ENCODE measurements around the gene MICAL3. TPM values are rescaled to one million over a fixed set of nuclear protein-coding genes. Genes with fewer than 3 reads are reported as not detected.

Gene MICAL3
- total RNA-seq, 1 experiment from 2014 or later = 23.7 TPM

DNA sequence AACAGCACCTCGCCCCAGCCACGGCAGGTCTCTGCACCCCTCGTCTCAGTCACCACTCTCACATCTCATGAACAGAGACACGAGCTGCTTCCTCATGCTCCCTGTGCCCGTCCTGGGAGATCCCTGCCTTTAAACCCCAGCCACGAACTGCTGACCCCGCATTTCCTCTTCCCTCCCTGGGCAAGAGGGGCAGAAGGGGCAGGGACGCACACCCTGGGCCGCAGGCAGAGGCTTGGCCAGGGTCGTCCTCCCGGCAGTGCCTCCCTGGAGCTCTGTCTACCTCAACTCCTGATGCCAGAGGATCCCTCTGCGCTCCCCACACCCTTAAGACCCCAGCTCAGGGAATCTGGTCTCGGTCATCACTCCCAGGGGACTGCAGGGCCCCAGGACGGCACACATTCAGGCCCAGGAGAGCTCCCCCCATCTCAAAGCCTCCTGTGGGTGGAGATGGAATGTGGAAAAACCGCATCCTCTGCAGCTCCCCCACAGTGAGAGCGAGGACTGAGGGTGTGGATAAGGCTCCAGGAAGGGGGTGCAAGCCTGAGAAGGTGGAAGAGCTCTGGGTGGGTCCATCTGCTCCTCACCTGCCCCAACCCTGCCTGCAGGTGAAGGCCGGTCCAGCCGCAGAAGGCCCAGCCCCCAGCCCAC lies 251.3 kb downstream of the MICAL3 start:
- POLR2A ChIA-PET (ENCODE audit: unreplicated experiment) = no interaction called here
- Histone ChIP-seq H3K9me2 (replicated peaks; ENCODE audit: low read length) (no peaks in the 10 kb centered on the region), H3K36me3 (ENCODE audit: low read depth, low read length) (no peaks in the 10 kb centered on the region), H3F3A (ENCODE audit: low read length, unreplicated experiment) (no peaks in the 10 kb centered on the region), H3K4me2 (ENCODE audit: low read length) (peak overlapping the region; percentile 99), H3K27ac (ENCODE audit: low read length) (no peak overlapping the region), H4K20me1 (ENCODE audit: low read length) (no peaks in the 10 kb centered on the region), H3K4me3 (ENCODE audit: low read length) (peak overlapping the region; percentile 81), H3K9ac (ENCODE audit: low read length) (peak overlapping the region; percentile 58; the same call in 1 of the 2 replicates), H3K27me3 (ENCODE audit: low read length) (no peaks in the 10 kb centered on the region), H3K79me2 (ENCODE audit: low read length) (peaks cover 43% of the 10 kb centered on the region), H3K9me3 (ENCODE audit: low read length) (no peaks in the 10 kb centered on the region), H3K4me1 (ENCODE audit: insufficient read depth, low read length) (peaks cover 19% of the 10 kb centered on the region), H2AFZ (ENCODE audit: low read length) (peak overlapping the region; percentile 57; the same call in 1 of the 2 replicates)
- no TSS peak for BruUV-seq (replicated peaks)
- ATAC-seq = peak; percentile 42
- no peak for TF ChIP-seq EZH2phosphoT487 (IDR thresholded peaks at IDR 0.05; ENCODE audit: borderline replicate concordance, low read length)
- TF ChIP-seq, protein P1, sequence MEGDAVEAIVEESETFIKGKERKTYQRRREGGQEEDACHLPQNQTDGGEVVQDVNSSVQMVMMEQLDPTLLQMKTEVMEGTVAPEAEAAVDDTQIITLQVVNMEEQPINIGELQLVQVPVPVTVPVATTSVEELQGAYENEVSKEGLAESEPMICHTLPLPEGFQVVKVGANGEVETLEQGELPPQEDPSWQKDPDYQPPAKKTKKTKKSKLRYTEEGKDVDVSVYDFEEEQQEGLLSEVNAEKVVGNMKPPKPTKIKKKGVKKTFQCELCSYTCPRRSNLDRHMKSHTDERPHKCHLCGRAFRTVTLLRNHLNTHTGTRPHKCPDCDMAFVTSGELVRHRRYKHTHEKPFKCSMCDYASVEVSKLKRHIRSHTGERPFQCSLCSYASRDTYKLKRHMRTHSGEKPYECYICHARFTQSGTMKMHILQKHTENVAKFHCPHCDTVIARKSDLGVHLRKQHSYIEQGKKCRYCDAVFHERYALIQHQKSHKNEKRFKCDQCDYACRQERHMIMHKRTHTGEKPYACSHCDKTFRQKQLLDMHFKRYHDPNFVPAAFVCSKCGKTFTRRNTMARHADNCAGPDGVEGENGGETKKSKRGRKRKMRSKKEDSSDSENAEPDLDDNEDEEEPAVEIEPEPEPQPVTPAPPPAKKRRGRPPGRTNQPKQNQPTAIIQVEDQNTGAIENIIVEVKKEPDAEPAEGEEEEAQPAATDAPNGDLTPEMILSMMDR (conservative IDR thresholded peaks at IDR 0.05; ENCODE audit: low read depth, low read length) = no peak
- no peak for TF ChIP-seq EZH2 (IDR thresholded peaks at IDR 0.05; ENCODE audit: low read length, unreplicated experiment)
- intact Hi-C loops (cut with micrococcal nuclease) = no loop called here
- DNase-seq = peak; percentile 43
- CTCF ChIA-PET = interaction anchor here (1.0 kb wide), 1 partner anchor 12 kb away, joined by 3 read pairs; no protein-coding TSS in a partner anchor

DNA sequence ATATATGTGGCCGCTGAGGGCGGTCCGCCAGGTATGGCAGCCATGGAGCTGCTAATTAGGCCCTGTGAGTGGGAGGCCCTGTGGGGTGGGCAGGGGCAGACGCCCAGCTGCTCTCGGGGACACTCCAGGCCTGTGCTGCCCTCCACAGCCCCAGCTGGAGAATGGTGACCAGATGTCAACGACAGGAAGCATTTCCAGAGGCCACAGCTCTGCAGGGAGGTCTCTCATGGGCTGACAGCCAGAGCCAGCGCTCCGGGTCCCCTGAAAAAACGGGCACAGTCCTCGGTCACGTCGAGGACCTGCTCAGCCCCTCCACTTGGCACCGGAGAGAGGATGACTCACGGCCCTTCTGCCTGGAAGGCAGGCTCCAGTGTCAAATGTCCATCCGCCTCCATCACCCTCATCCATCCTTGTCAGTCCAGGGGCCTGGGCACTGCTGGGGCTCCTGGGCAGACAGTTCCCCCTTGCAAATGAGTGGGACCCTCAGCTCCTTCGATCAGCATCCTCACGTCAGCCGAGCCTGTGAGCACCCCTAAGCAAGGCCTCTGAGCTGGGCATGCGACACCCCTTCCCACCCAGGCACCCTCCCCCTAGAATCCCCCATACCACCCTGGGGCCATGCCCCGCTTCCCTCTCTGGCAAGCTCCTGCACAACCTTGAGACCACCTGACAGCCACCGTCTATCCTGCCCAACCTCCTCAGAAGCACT lies 252.0 kb downstream of the MICAL3 start:
- Histone ChIP-seq H3K79me2 (ENCODE audit: low read length) (peaks cover 49% of the 10 kb centered on the region), H3K4me3 (ENCODE audit: low read length) (peak overlapping the region; percentile 81), H4K20me1 (ENCODE audit: low read length) (0 out of 2 replicates have a peak, but pooled peaks cover 3% of the 10 kb centered on the region), H3K27ac (ENCODE audit: low read length) (no peak overlapping the region), H3K4me1 (ENCODE audit: insufficient read depth, low read length) (peaks cover 19% of the 10 kb centered on the region), H3K4me2 (ENCODE audit: low read length) (peak overlapping the region; percentile 99), H3F3A (ENCODE audit: low read length, unreplicated experiment) (no peaks in the 10 kb centered on the region), H3K9ac (ENCODE audit: low read length) (no peak overlapping the region), H3K36me3 (ENCODE audit: low read depth, low read length) (no peaks in the 10 kb centered on the region), H2AFZ (ENCODE audit: low read length) (no peak overlapping the region), H3K9me2 (replicated peaks; ENCODE audit: low read length) (no peaks in the 10 kb centered on the region), H3K9me3 (ENCODE audit: low read length) (no peaks in the 10 kb centered on the region), H3K27me3 (ENCODE audit: low read length) (no peaks in the 10 kb centered on the region)
- TF ChIP-seq, protein P1 (conservative IDR thresholded peaks at IDR 0.05; ENCODE audit: low read depth, low read length) = no peak
- no peak for TF ChIP-seq EZH2phosphoT487 (IDR thresholded peaks at IDR 0.05; ENCODE audit: borderline replicate concordance, low read length)
- no peak for TF ChIP-seq EZH2 (IDR thresholded peaks at IDR 0.05; ENCODE audit: low read length, unreplicated experiment)
- DNase-seq = peak; percentile 53
- CTCF ChIA-PET = interaction anchor here (1.0 kb wide), 1 partner anchor 13 kb away, joined by 3 read pairs; no protein-coding TSS in a partner anchor
- POLR2A ChIA-PET (ENCODE audit: unreplicated experiment) = no interaction called here
- TSS peak; percentile 31 for BruUV-seq (replicated peaks)
- peak; percentile 54 for ATAC-seq
- intact Hi-C loops (cut with micrococcal nuclease) = no loop called here
